ENCODE results near the gene CREBRF. TPM values are rescaled to one million over a fixed set of nuclear protein-coding genes. Genes with fewer than 3 reads are reported as not detected.
"Not testable (repeated sequence)": the region's sequence is repeated elsewhere in the genome, so short reads cannot be mapped to it uniquely, and the experiment has no call there.

CREBRF gene
- total and polyA plus RNA-seq, 4 donors: 6.6 to 61.1 (median 22.8) TPM

GRCh38 chr5:173139631-173140030 is 83.5 kb downstream of the CREBRF start:
- no peaks in the 10 kb centered on the region for H3K9me3 ChIP-seq (ENCODE audit: control insufficient read depth, low read length)
- H3K27me3 ChIP-seq (ENCODE audit: control insufficient read depth in 1 of 2, insufficient read depth in 2 of 2, low read length in 1 of 2): no peaks in the 10 kb centered on the region
- 87 to 91% methylated on average over 1 of the region's 1 CpG for WGBS, 2 donors
- ATAC-seq (ENCODE audit: low FRiP score) (no peak), DNase-seq (no peak)
- peaks cover 0 to 3% of the 10 kb centered on the region in 2 donors for H3K36me3 ChIP-seq (ENCODE audit: control insufficient read depth in 1 of 2, insufficient read depth in 2 of 2, low read length in 1 of 2)
- H3K4me3 ChIP-seq (ENCODE audit: low read length in 2 of 2): no peak overlapping the region
- intact Hi-C loops (cut with DNase I): loop anchor here (5.0 to 10.0 kb wide), 5 partner anchors 82 to 425 kb away; partner anchors contain the start of genes ATP6V0E1 (in 2 of the 2) and CREBRF (in 2 of the 2)
- no peaks in the 10 kb centered on the region for H3K4me1 ChIP-seq (ENCODE audit: control insufficient read depth in 1 of 2, insufficient read depth in 2 of 2, low read length in 2 of 2)
- no peak overlapping the region for H3K27ac ChIP-seq (ENCODE audit: low read depth in 1 of 2, low read length in 2 of 2)

GRCh38 chr5:173140769-173141168 is 84.6 kb downstream of the CREBRF start:
- no peak for ATAC-seq (ENCODE audit: low FRiP score)
- no peaks in the 10 kb centered on the region for H3K9me3 ChIP-seq (ENCODE audit: control insufficient read depth, low read length)
- no peak for DNase-seq
- H3K27ac ChIP-seq (ENCODE audit: low read depth in 1 of 2, low read length in 2 of 2): no peak overlapping the region
- no peaks in the 10 kb centered on the region for H3K27me3 ChIP-seq (ENCODE audit: control insufficient read depth in 1 of 2, insufficient read depth in 2 of 2, low read length in 1 of 2)
- intact Hi-C loops (cut with DNase I): loop anchor here (5.0 to 10.0 kb wide), 5 partner anchors 83 to 426 kb away; partner anchors contain the start of genes ATP6V0E1 (in 2 of the 2) and CREBRF (in 2 of the 2)
- no peaks in the 10 kb centered on the region for H3K4me1 ChIP-seq (ENCODE audit: control insufficient read depth in 1 of 2, insufficient read depth in 2 of 2, low read length in 2 of 2)
- H3K36me3 ChIP-seq (ENCODE audit: control insufficient read depth in 1 of 2, insufficient read depth in 2 of 2, low read length in 1 of 2): peaks cover 0 to 3% of the 10 kb centered on the region in 2 donors
- WGBS, 2 donors: 57 to 62% methylated on average over 4 of the region's 4 CpGs
- H3K4me3 ChIP-seq (ENCODE audit: low read length in 2 of 2): no peak overlapping the region

- H3K4me3 ChIP-seq (ENCODE audit: low read length in 2 of 2): no peak overlapping the region
- ATAC-seq (ENCODE audit: low FRiP score): no peak
- no peak overlapping the region for H3K27ac ChIP-seq (ENCODE audit: low read depth in 1 of 2, low read length in 2 of 2)
- no peak for DNase-seq
- WGBS, 2 donors: 89 to 92% methylated on average over 7 to 8 of the region's 8 CpGs
- no peaks in the 10 kb centered on the region for H3K27me3 ChIP-seq (ENCODE audit: control insufficient read depth in 1 of 2, insufficient read depth in 2 of 2, low read length in 1 of 2)
- no peaks in the 10 kb centered on the region for H3K4me1 ChIP-seq (ENCODE audit: control insufficient read depth in 1 of 2, insufficient read depth in 2 of 2, low read length in 2 of 2)
- peaks cover 3% of the 10 kb centered on the region in 2 donors for H3K36me3 ChIP-seq (ENCODE audit: control insufficient read depth in 1 of 2, insufficient read depth in 2 of 2, low read length in 1 of 2)
- H3K9me3 ChIP-seq (ENCODE audit: control insufficient read depth, low read length): no peaks in the 10 kb centered on the region
- intact Hi-C loops (cut with DNase I): loop anchor here (5.0 to 10.0 kb wide), 5 partner anchors 86 to 429 kb away; partner anchors contain the start of genes ATP6V0E1 (in 2 of the 2) and CREBRF (in 2 of the 2)
Observed at GRCh38 chr5:173143567-173143966, 87.4 kb downstream of the CREBRF start.

- H3K27ac ChIP-seq (ENCODE audit: low read depth in 1 of 2, low read length in 2 of 2): peak within 1 kb of the TSS in 1 of 2 donors; percentile 9
- intact Hi-C loops (cut with DNase I): loop anchor here (5.0 to 10.0 kb wide), 5 partner anchors 87 to 430 kb away; partner anchors contain the start of genes ATP6V0E1 (in 2 of the 2) and CREBRF (in 2 of the 2)
- WGBS, 2 donors: 1% methylated on average over 48 of the region's 48 CpGs
- peak within 1 kb of the TSS; percentile 77 to 78 for H3K4me3 ChIP-seq (ENCODE audit: low read length in 2 of 2)
- peaks cover 0 to 3% of the 10 kb centered on the region in 2 donors for H3K36me3 ChIP-seq (ENCODE audit: control insufficient read depth in 1 of 2, insufficient read depth in 2 of 2, low read length in 1 of 2)
- no peaks in the 10 kb centered on the region for H3K27me3 ChIP-seq (ENCODE audit: control insufficient read depth in 1 of 2, insufficient read depth in 2 of 2, low read length in 1 of 2)
- no peaks in the 10 kb centered on the region for H3K4me1 ChIP-seq (ENCODE audit: control insufficient read depth in 1 of 2, insufficient read depth in 2 of 2, low read length in 2 of 2)
- peak; percentile 97 to 99 for DNase-seq
- ATAC-seq (ENCODE audit: low FRiP score): peak; percentile 96
- H3K9me3 ChIP-seq (ENCODE audit: control insufficient read depth, low read length): no peaks in the 10 kb centered on the region
Observed at GRCh38 chr5:173144200-173145176, 88.3 kb downstream of the CREBRF start, which contains the start of gene BNIP1. TSS of gene BNIP1 (plus strand) at chr5:173144531. CDS start at chr5:173144546, 15 bp downstream.

- no peak overlapping the region for H3K27ac ChIP-seq (ENCODE audit: low read depth in 1 of 2, low read length in 2 of 2)
- intact Hi-C loops (cut with DNase I): loop anchor here (10.0 kb wide), 3 partner anchors 94 to 434 kb away; partner anchors contain the start of genes ATP6V0E1 (in 1 of the 2) and CREBRF (in 1 of the 2)
- no peaks in the 10 kb centered on the region for H3K27me3 ChIP-seq (ENCODE audit: control insufficient read depth in 1 of 2, insufficient read depth in 2 of 2, low read length in 1 of 2)
- no peak overlapping the region for H3K4me3 ChIP-seq (ENCODE audit: low read length in 2 of 2)
- H3K9me3 ChIP-seq (ENCODE audit: control insufficient read depth, low read length): no peaks in the 10 kb centered on the region
- ATAC-seq (ENCODE audit: low FRiP score): no peak
- H3K36me3 ChIP-seq (ENCODE audit: control insufficient read depth in 1 of 2, insufficient read depth in 2 of 2, low read length in 1 of 2): peaks cover 3% of the 10 kb centered on the region in 2 donors
- H3K4me1 ChIP-seq (ENCODE audit: control insufficient read depth in 1 of 2, insufficient read depth in 2 of 2, low read length in 2 of 2): no peaks in the 10 kb centered on the region
- no peak for DNase-seq
- whole genome bisulfite sequencing, 2 donors: 70 to 84% methylated on average over 2 of the region's 2 CpGs
Observed at GRCh38 chr5:173148354-173148753, 92.2 kb downstream of the CREBRF start.

GRCh38 chr5:173152547-173152946 is 96.4 kb downstream of the CREBRF start:
- WGBS, 2 donors: 93 to 94% methylated on average over 5 of the region's 5 CpGs
- ATAC-seq (ENCODE audit: low FRiP score) (no peak), DNase-seq (no peak)
- H3K9me3 ChIP-seq (ENCODE audit: control insufficient read depth, low read length): no peaks in the 10 kb centered on the region
- no peak overlapping the region for H3K27ac ChIP-seq (ENCODE audit: low read depth in 1 of 2, low read length in 2 of 2)
- no peaks in the 10 kb centered on the region for H3K4me1 ChIP-seq (ENCODE audit: control insufficient read depth in 1 of 2, insufficient read depth in 2 of 2, low read length in 2 of 2)
- peaks cover 3 to 8% of the 10 kb centered on the region in 2 donors for H3K36me3 ChIP-seq (ENCODE audit: control insufficient read depth in 1 of 2, insufficient read depth in 2 of 2, low read length in 1 of 2)
- H3K4me3 ChIP-seq (ENCODE audit: low read length in 2 of 2): no peak overlapping the region
- H3K27me3 ChIP-seq (ENCODE audit: control insufficient read depth in 1 of 2, insufficient read depth in 2 of 2, low read length in 1 of 2): no peaks in the 10 kb centered on the region
- intact Hi-C loops (cut with DNase I): no loop called here

GRCh38 chr5:173153842-173154241 is 97.7 kb downstream of the CREBRF start:
- 79 to 88% methylated on average over 7 of the region's 7 CpGs for WGBS, 2 donors
- H3K27me3 ChIP-seq (ENCODE audit: control insufficient read depth in 1 of 2, insufficient read depth in 2 of 2, low read length in 1 of 2): no peaks in the 10 kb centered on the region
- no peak for ATAC-seq (ENCODE audit: low FRiP score)
- peaks cover 3 to 5% of the 10 kb centered on the region in 2 donors for H3K36me3 ChIP-seq (ENCODE audit: control insufficient read depth in 1 of 2, insufficient read depth in 2 of 2, low read length in 1 of 2)
- no peak overlapping the region for H3K4me3 ChIP-seq (ENCODE audit: low read length in 2 of 2)
- no peak overlapping the region for H3K27ac ChIP-seq (ENCODE audit: low read depth in 1 of 2, low read length in 2 of 2)
- H3K4me1 ChIP-seq (ENCODE audit: control insufficient read depth in 1 of 2, insufficient read depth in 2 of 2, low read length in 2 of 2): no peaks in the 10 kb centered on the region
- DNase-seq: no peak
- intact Hi-C loops (cut with DNase I): no loop called here
- no peaks in the 10 kb centered on the region for H3K9me3 ChIP-seq (ENCODE audit: control insufficient read depth, low read length)

GRCh38 chr5:173154619-173155018 is 98.5 kb downstream of the CREBRF start:
- ATAC-seq (ENCODE audit: low FRiP score); H3K4me3 ChIP-seq (ENCODE audit: low read length in 2 of 2); H3K9me3 ChIP-seq (ENCODE audit: control insufficient read depth, low read length); intact Hi-C loops (cut with DNase I); H3K36me3 ChIP-seq (ENCODE audit: control insufficient read depth in 1 of 2, insufficient read depth in 2 of 2, low read length in 1 of 2); H3K27me3 ChIP-seq (ENCODE audit: control insufficient read depth in 1 of 2, insufficient read depth in 2 of 2, low read length in 1 of 2); H3K27ac ChIP-seq (ENCODE audit: low read depth in 1 of 2, low read length in 2 of 2); H3K4me1 ChIP-seq (ENCODE audit: control insufficient read depth in 1 of 2, insufficient read depth in 2 of 2, low read length in 2 of 2); DNase-seq: not testable (repeated sequence)
- 95 to 98% methylated on average over 5 of the region's 5 CpGs for WGBS, 2 donors
